GM19043 (cell line): ENCODE measurements around the gene PDXDC1.
"Not testable (repeated sequence)": the region's sequence is repeated elsewhere in the genome, so short reads cannot be mapped to it uniquely, and the experiment has no call there.

Experiments used
- ATAC-seq: cut with Tn5 transposase; IDR thresholded peaks from one replicate; pipeline ENCODE4 v1.9.1; 2021; ENCODE audit warnings: low read depth; ENCODE audit not compliant: unreplicated experiment

The PDXDC1 gene

GRCh38 chr16:14974656-14975417 lies at the start of gene PDXDC1:
Gene PDXDC1, plus strand, starts transcription at chr16:14975026. Its CDS starts 174 bp downstream, at chr16:14975200.
- peak; percentile 90 for ATAC-seq

- ATAC-seq = not testable (repeated sequence)
Measured at GRCh38 chr16:14928064-14928714, 46.6 kb upstream of the PDXDC1 start.

- not testable (repeated sequence) for ATAC-seq
Measured at GRCh38 chr16:14929176-14929575, 45.6 kb upstream of the PDXDC1 start.

GRCh38 chr16:14930246-14930645 lies 44.6 kb upstream of the PDXDC1 start:
- ATAC-seq = not testable (repeated sequence)

GRCh38 chr16:14930971-14931370 lies 43.9 kb upstream of the PDXDC1 start:
- not testable (repeated sequence) for ATAC-seq

GRCh38 chr16:14932581-14933375 lies 42.0 kb upstream of the PDXDC1 start:
- ATAC-seq = not testable (repeated sequence)

GRCh38 chr16:14937143-14937542 lies 37.7 kb upstream of the PDXDC1 start, which contains the start of gene NPIPA1:
Gene NPIPA1, plus strand, starts transcription at chr16:14937443. Its CDS starts 0 bp downstream, at chr16:14937443.
- not testable (repeated sequence) for ATAC-seq

GRCh38 chr16:14937994-14938393 lies 36.8 kb upstream of the PDXDC1 start:
- ATAC-seq = not testable (repeated sequence)

- ATAC-seq = not testable (repeated sequence)
Measured at GRCh38 chr16:14942686-14943085, 32.1 kb upstream of the PDXDC1 start.

- ATAC-seq = no peak
Measured at GRCh38 chr16:14955546-14956231, 19.1 kb upstream of the PDXDC1 start.

GRCh38 chr16:14957576-14958322 lies 17.1 kb upstream of the PDXDC1 start:
- ATAC-seq = no peak

- ATAC-seq = no peak
Measured at GRCh38 chr16:14958323-14958600, 16.6 kb upstream of the PDXDC1 start.

GRCh38 chr16:14958970-14959369 lies 15.9 kb upstream of the PDXDC1 start:
- no peak for ATAC-seq

GRCh38 chr16:14961405-14962186 lies 13.2 kb upstream of the PDXDC1 start:
- ATAC-seq = no peak

- no peak for ATAC-seq
Measured at GRCh38 chr16:14963281-14964173, 11.3 kb upstream of the PDXDC1 start.

GRCh38 chr16:14965328-14965727 lies 9.5 kb upstream of the PDXDC1 start:
- no peak for ATAC-seq

- ATAC-seq = not testable (repeated sequence)
Measured at GRCh38 chr16:14969795-14970194, 5.0 kb upstream of the PDXDC1 start.

- not testable (repeated sequence) for ATAC-seq
Measured at GRCh38 chr16:14971621-14972228, 3.1 kb upstream of the PDXDC1 start.
